Suprapubic skin (tissue), 3 donors: ENCODE measurements around the gene TNFAIP3.

ENCODE experiments used
- POLR2A ChIP-seq, 2 donors: fragments of 450-650 bp; IDR thresholded peaks; one replicate each; pipeline ENCODE4 v1.6.1; 2017; ENCODE audit warnings: antibody characterized with exemption in 2 of 2, mild to moderate bottlenecking in 2 of 2, moderate library complexity in 2 of 2
- TF ChIP-seq, protein P1 (sequence below), 2 donors: fragments of 200-600 bp in 1 of 2; fragments of 450-650 bp in 1 of 2; sonication (generic) in 1 of 2; IDR thresholded peaks; one replicate each; pipeline ENCODE4 v1.5.1; 2016 to 2019; ENCODE audit warnings: antibody characterized with exemption in 2 of 2, mild to moderate bottlenecking in 1 of 2, moderate library complexity in 1 of 2

- TF ChIP-seq POLR2A (IDR thresholded peaks at IDR 0.05): no peak
- TF ChIP-seq, protein P1, sequence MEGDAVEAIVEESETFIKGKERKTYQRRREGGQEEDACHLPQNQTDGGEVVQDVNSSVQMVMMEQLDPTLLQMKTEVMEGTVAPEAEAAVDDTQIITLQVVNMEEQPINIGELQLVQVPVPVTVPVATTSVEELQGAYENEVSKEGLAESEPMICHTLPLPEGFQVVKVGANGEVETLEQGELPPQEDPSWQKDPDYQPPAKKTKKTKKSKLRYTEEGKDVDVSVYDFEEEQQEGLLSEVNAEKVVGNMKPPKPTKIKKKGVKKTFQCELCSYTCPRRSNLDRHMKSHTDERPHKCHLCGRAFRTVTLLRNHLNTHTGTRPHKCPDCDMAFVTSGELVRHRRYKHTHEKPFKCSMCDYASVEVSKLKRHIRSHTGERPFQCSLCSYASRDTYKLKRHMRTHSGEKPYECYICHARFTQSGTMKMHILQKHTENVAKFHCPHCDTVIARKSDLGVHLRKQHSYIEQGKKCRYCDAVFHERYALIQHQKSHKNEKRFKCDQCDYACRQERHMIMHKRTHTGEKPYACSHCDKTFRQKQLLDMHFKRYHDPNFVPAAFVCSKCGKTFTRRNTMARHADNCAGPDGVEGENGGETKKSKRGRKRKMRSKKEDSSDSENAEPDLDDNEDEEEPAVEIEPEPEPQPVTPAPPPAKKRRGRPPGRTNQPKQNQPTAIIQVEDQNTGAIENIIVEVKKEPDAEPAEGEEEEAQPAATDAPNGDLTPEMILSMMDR (IDR thresholded peaks at IDR 0.05): no peak
These were observed 39.6 kb upstream of the TNFAIP3 start for GRCh38 chr6:137827411-137827940.
